ENCODE data around the gene FAM210B. TPM values are rescaled to one million over a fixed set of nuclear protein-coding genes. Genes with fewer than 3 reads are reported as not detected.
A peak's percentile ranks its signal among the peaks of the same experiment; 100 is the strongest.

FAM210B gene
- total RNA-seq, 1 experiment from 2014 or later = 19.1 TPM

GRCh38 chr20:56348305-56348693 is 10.5 kb upstream of the FAM210B start (continued):
- TF ChIP-seq RORB (CRISPR knock-in tag; IDR thresholded peaks at IDR 0.05) (no peak), GABPB1 (CRISPR knock-in tag; IDR thresholded peaks at IDR 0.05) (no peak)

- Mint-ChIP-seq H3K9me3 (0 out of 2 replicates have a peak, but pooled peaks cover 4% of the 10 kb centered on the region), H3K4me3 (0 out of 2 replicates have a peak overlapping the region, but pooled peaks have one; percentile 16), H3K27me3 (ENCODE audit: low read depth) (peaks cover 79% of the 10 kb centered on the region), H3K4me1 (peaks cover 27% of the 10 kb centered on the region), H3K27ac (no peak overlapping the region), H3K36me3 (no peaks in the 10 kb centered on the region)
- POLR2A ChIA-PET = no interaction called here
- ATAC-seq (no peak), DNase-seq (ENCODE audit: low spot score) (no peak)
- CTCF ChIA-PET = no interaction called here
- TF ChIP-seq MYBL2 (CRISPR knock-in tag; IDR thresholded peaks at IDR 0.05) (no peak), ZNF138 (CRISPR knock-in tag; conservative IDR thresholded peaks at IDR 0.05) (no peak), NR1H2 (CRISPR knock-in tag; IDR thresholded peaks at IDR 0.05) (no peak), ZBTB21 (CRISPR knock-in tag; IDR thresholded peaks at IDR 0.05; ENCODE audit: borderline replicate concordance) (no peak), NR3C1 (CRISPR knock-in tag; conservative IDR thresholded peaks at IDR 0.05; ENCODE audit: low read depth) (no peak), STAT6 (CRISPR knock-in tag; conservative IDR thresholded peaks at IDR 0.05; ENCODE audit: low read depth) (no peak), GABPB1 (CRISPR knock-in tag; IDR thresholded peaks at IDR 0.05) (no peak), SP1 (CRISPR knock-in tag; conservative IDR thresholded peaks at IDR 0.05) (no peak), ARID4B (CRISPR knock-in tag; IDR thresholded peaks at IDR 0.05; ENCODE audit: borderline replicate concordance) (no peak), ZNF532 (CRISPR knock-in tag; IDR thresholded peaks at IDR 0.05; ENCODE audit: borderline replicate concordance) (no peak), JAZF1 (CRISPR knock-in tag; IDR thresholded peaks at IDR 0.05) (no peak), ZMAT4 (CRISPR knock-in tag; IDR thresholded peaks at IDR 0.05) (no peak), ZNF121 (CRISPR knock-in tag; IDR thresholded peaks at IDR 0.05) (no peak), FOXP1 (CRISPR knock-in tag; IDR thresholded peaks at IDR 0.05; ENCODE audit: borderline replicate concordance) (no peak), ZNF317 (CRISPR knock-in tag; IDR thresholded peaks at IDR 0.05; ENCODE audit: borderline replicate concordance, low read depth) (no peak), PRRX2 (CRISPR knock-in tag; IDR thresholded peaks at IDR 0.05) (no peak), OVOL2 (CRISPR knock-in tag; IDR thresholded peaks at IDR 0.05; ENCODE audit: borderline replicate concordance) (no peak)
These were observed 10.0 kb upstream of the FAM210B start for GRCh38 chr20:56348746-56349145.
